ENCODE results near the gene FANCC. TPM values are rescaled to one million over a fixed set of nuclear protein-coding genes. Genes with fewer than 3 reads are reported as not detected.

The FANCC gene
- total RNA-seq, 2 donors from 2014 or later: 4.9 to 21.2 TPM

- Histone ChIP-seq H3K27ac (peak overlapping the region; percentile 71 to 73), H3K27me3 (replicated peaks; ENCODE audit: insufficient read depth) (no peaks in the 10 kb centered on the region), H3K36me3 (no peaks in the 10 kb centered on the region), H3K9me3 (no peaks in the 10 kb centered on the region), H3K4me1 (replicated peaks) (peaks cover 3% of the 10 kb centered on the region), H3K4me3 (no peak overlapping the region)
- WGBS: 35% methylated on average over 12 of the region's 12 CpGs
- intact Hi-C loops (cut with DNase I): no loop called here
- TF ChIP-seq POLR2AphosphoS5 (IDR thresholded peaks at IDR 0.05): peak; percentile 72
- no peak for TF ChIP-seq POLR2A (IDR thresholded peaks at IDR 0.05)
- peak; percentile 82 for DNase-seq (ENCODE audit: low spot score)
Measured at GRCh38 chr9:95104980-95105379, 212.5 kb downstream of the FANCC start.

- H3K27me3 ChIP-seq (replicated peaks; ENCODE audit: insufficient read depth): no peaks in the 10 kb centered on the region
- DNase-seq (ENCODE audit: low spot score): no peak
- 37% methylated on average over 8 of the region's 8 CpGs for WGBS
- intact Hi-C loops (cut with DNase I): no loop called here
- no peaks in the 10 kb centered on the region for H3K36me3 ChIP-seq
- no peak for TF ChIP-seq CTCF (IDR thresholded peaks at IDR 0.05)
- TF ChIP-seq POLR2AphosphoS5 (IDR thresholded peaks at IDR 0.05): no peak
- no peak for TF ChIP-seq POLR2A (IDR thresholded peaks at IDR 0.05)
- no peak overlapping the region for H3K4me3 ChIP-seq
- H3K27ac ChIP-seq: peak overlapping the region; percentile 71 to 73
- H3K9me3 ChIP-seq: no peaks in the 10 kb centered on the region
- H3K4me1 ChIP-seq (replicated peaks): peaks cover 3% of the 10 kb centered on the region
Measured at GRCh38 chr9:95104581-95104960, 212.9 kb downstream of the FANCC start.

GRCh38 chr9:95103871-95104580 is 213.5 kb downstream of the FANCC start:
- no peaks in the 10 kb centered on the region for H3K27me3 ChIP-seq (replicated peaks; ENCODE audit: insufficient read depth)
- WGBS: 47% methylated on average over 18 of the region's 20 CpGs
- peak overlapping the region; percentile 73 to 77 for H3K27ac ChIP-seq
- DNase-seq (ENCODE audit: low spot score): no peak
- no peaks in the 10 kb centered on the region for H3K36me3 ChIP-seq
- intact Hi-C loops (cut with DNase I): no loop called here
- H3K4me3 ChIP-seq: no peak overlapping the region
- H3K4me1 ChIP-seq (replicated peaks): peaks cover 3% of the 10 kb centered on the region
- H3K9me3 ChIP-seq: no peaks in the 10 kb centered on the region
- TF ChIP-seq POLR2AphosphoS5 (IDR thresholded peaks at IDR 0.05) (no peak), POLR2A (IDR thresholded peaks at IDR 0.05) (no peak), CTCF (IDR thresholded peaks at IDR 0.05) (no peak)

- H3K4me1 ChIP-seq (replicated peaks): peaks cover 6% of the 10 kb centered on the region
- no peaks in the 10 kb centered on the region for H3K36me3 ChIP-seq
- H3K27ac ChIP-seq: peak overlapping the region; percentile 73 to 77
- DNase-seq (ENCODE audit: low spot score): no peak
- no peaks in the 10 kb centered on the region for H3K9me3 ChIP-seq
- 49% methylated on average over 15 of the region's 15 CpGs for WGBS
- intact Hi-C loops (cut with DNase I): no loop called here
- no peak overlapping the region for H3K4me3 ChIP-seq
- no peaks in the 10 kb centered on the region for H3K27me3 ChIP-seq (replicated peaks; ENCODE audit: insufficient read depth)
- TF ChIP-seq POLR2AphosphoS5 (IDR thresholded peaks at IDR 0.05) (no peak), CTCF (IDR thresholded peaks at IDR 0.05) (peak in 1 of 4 experiments; percentile 7)
Measured at GRCh38 chr9:95103281-95103771, 214.2 kb downstream of the FANCC start.

GRCh38 chr9:95102572-95102971 is 214.9 kb downstream of the FANCC start:
- intact Hi-C loops (cut with DNase I): no loop called here
- H3K9me3 ChIP-seq: no peaks in the 10 kb centered on the region
- H3K4me1 ChIP-seq (replicated peaks): peaks cover 7% of the 10 kb centered on the region
- H3K27me3 ChIP-seq (replicated peaks; ENCODE audit: insufficient read depth): no peaks in the 10 kb centered on the region
- DNase-seq (ENCODE audit: low spot score): no peak
- H3K27ac ChIP-seq: peak overlapping the region; percentile 73 to 77
- WGBS: 39% methylated on average over 18 of the region's 18 CpGs
- TF ChIP-seq POLR2A (IDR thresholded peaks at IDR 0.05) (no peak), POLR2AphosphoS5 (IDR thresholded peaks at IDR 0.05) (no peak), CTCF (IDR thresholded peaks at IDR 0.05) (no peak)
- no peak overlapping the region for H3K4me3 ChIP-seq
- no peaks in the 10 kb centered on the region for H3K36me3 ChIP-seq
